HG03196 (cell line): ENCODE results near the gene MARCHF9.

ENCODE experiments used
- ATAC-seq: cut with Tn5 transposase; IDR thresholded peaks from one replicate; pipeline ENCODE4 v1.9.1; 2021; ENCODE audit not compliant: unreplicated experiment

Gene MARCHF9

GRCh38 chr12:57753756-57754337 lies 1.1 kb upstream of the MARCHF9 start:
- no peak for ATAC-seq

GRCh38 chr12:57755194-57755453 lies 221 bp downstream of the MARCHF9 start:
- no peak for ATAC-seq

- no peak for ATAC-seq
Measured at GRCh38 chr12:57755454-57756372, 810 bp downstream of the MARCHF9 start.

GRCh38 chr12:57756406-57757341 lies 1.8 kb downstream of the MARCHF9 start:
- no peak for ATAC-seq

- no peak for ATAC-seq
Measured at GRCh38 chr12:57757771-57758170, 2.9 kb downstream of the MARCHF9 start.

GRCh38 chr12:57758552-57759359 lies 3.9 kb downstream of the MARCHF9 start:
- ATAC-seq: no peak

- ATAC-seq: no peak
Measured at GRCh38 chr12:57759360-57759980, 4.6 kb downstream of the MARCHF9 start.

GRCh38 chr12:57760347-57760982 lies 5.6 kb downstream of the MARCHF9 start:
- ATAC-seq: no peak

GRCh38 chr12:57761391-57761998 lies 6.6 kb downstream of the MARCHF9 start:
- no peak for ATAC-seq

- ATAC-seq: no peak
Measured at GRCh38 chr12:57762463-57762862, 7.6 kb downstream of the MARCHF9 start.

GRCh38 chr12:57763881-57764661 lies 9.2 kb downstream of the MARCHF9 start:
- no peak for ATAC-seq

GRCh38 chr12:57764662-57765002 lies 9.7 kb downstream of the MARCHF9 start:
- ATAC-seq: no peak

GRCh38 chr12:57765003-57765697 lies 10.2 kb downstream of the MARCHF9 start:
- peak; percentile 54 for ATAC-seq

- ATAC-seq: no peak
Measured at GRCh38 chr12:57765698-57766463, 11.0 kb downstream of the MARCHF9 start.

- no peak for ATAC-seq
Measured at GRCh38 chr12:57766464-57767304, 11.8 kb downstream of the MARCHF9 start, which contains the start of gene CYP27B1. TSS of gene CYP27B1 (minus strand) at chr12:57767078. CDS start at chr12:57767041, 37 bp downstream.

GRCh38 chr12:57767305-57767698 lies 12.4 kb downstream of the MARCHF9 start:
- ATAC-seq: no peak
